Endothelial cell of umbilical vein (primary cell): ENCODE data around the gene CBX2. TPM values are rescaled to one million over a fixed set of nuclear protein-coding genes. Genes with fewer than 3 reads are reported as not detected.

Experiments used
- BruUV-seq: library from RNA; stranded (reverse); fragments of 400-500 nt; replicated peaks from 2 replicates; lab custom pipeline; 2021; lab: Mats Ljungman, UMichigan
- CTCF ChIA-PET: fragments of 300-600, 350-600 bp; sonication (Branson Sonifier 250); formaldehyde crosslinking; loops from one replicate; lab custom pipeline; 2021; ENCODE audit warnings: antibody characterized with exemption, inconsistent platforms; lab: Charles Lee
- POLR2A ChIA-PET: fragments of 300-600, 350-600 bp; sonication (Branson Sonifier 250); formaldehyde crosslinking; loops from one replicate; lab custom pipeline; 2021; ENCODE audit warnings: antibody characterized with exemption, inconsistent platforms; lab: Charles Lee
- DNase-seq: peaks from one replicate; pipeline ENCODE4 v3.0.0-alpha.2; 2011; ENCODE audit warnings: low read depth, low spot score
- FAIRE-seq: peaks from 2 replicates; lab custom pipeline; 2011; peaks lifted over from hg19 to GRCh38; lab: Jason Lieb, UNC
- H2AFZ ChIP-seq: 2 replicates; pipeline ENCODE4 v1.6.0; 2012; ENCODE audit warnings: low read depth, low read length, control low read depth, inconsistent platforms
- H3K27ac ChIP-seq: 2 replicates; pipeline ENCODE4 v1.5.1; 2011; ENCODE audit warnings: low read depth, mild to moderate bottlenecking, control low read depth, low read length, moderate library complexity; ENCODE audit not compliant: insufficient read depth
- H3K27me3 ChIP-seq, 2 experiments: 2 replicates each; pipeline versions ENCODE4 v1.6.0 to v1.6.1; 2011; ENCODE audit warnings: low read length in 2 of 2, mixed read lengths in 1 of 2; ENCODE audit not compliant: control insufficient read depth in 2 of 2, insufficient read depth in 2 of 2
- H3K36me3 ChIP-seq, 2 experiments: 2 replicates in 1 of 2; 3 replicates in 1 of 2; pipeline ENCODE4 v1.5.1; 2011; ENCODE audit warnings: low read length in 2 of 2, mild to moderate bottlenecking in 1 of 2, moderate library complexity in 1 of 2; ENCODE audit not compliant: control insufficient read depth in 2 of 2, insufficient read depth in 2 of 2; ENCODE audit errors: extremely low read depth in 1 of 2
- H3K4me1 ChIP-seq: 3 replicates; pipeline ENCODE4 v1.5.1; 2011; ENCODE audit warnings: mild to moderate bottlenecking, low read length; ENCODE audit not compliant: control insufficient read depth, insufficient read depth; ENCODE audit errors: extremely low read depth
- H3K4me2 ChIP-seq: 2 replicates; pipeline ENCODE4 v1.6.1; 2011; ENCODE audit warnings: low read length, control low read depth, mixed read lengths; ENCODE audit not compliant: insufficient read depth
- H3K4me3 ChIP-seq, 3 experiments: fragments of 200-600 bp in 1 of 3; sonication (generic), shearing (Covaris generic) in 1 of 3; replicated peaks in 1 of 3; 2 replicates each; pipeline ENCODE4 v1.5.1; 2011 to 2016; ENCODE audit warnings: control low read depth in 3 of 3, low read length in 3 of 3, mild to moderate bottlenecking in 2 of 3, inconsistent platforms in 1 of 3, low read depth in 1 of 3, moderate library complexity in 1 of 3; ENCODE audit not compliant: insufficient read depth in 1 of 3
- H3K79me2 ChIP-seq: 2 replicates; pipeline ENCODE4 v1.6.0; 2012; ENCODE audit warnings: low read length, inconsistent platforms; ENCODE audit not compliant: control insufficient read depth, insufficient read depth
- H3K9ac ChIP-seq: replicated peaks from 2 replicates; pipeline ENCODE3; 2011; ENCODE audit warnings: low read length, control low read depth; ENCODE audit not compliant: insufficient read depth; ENCODE audit errors: extremely low read depth
- H3K9me1 ChIP-seq: replicated peaks from 3 replicates; pipeline ENCODE4 v1.6.0; 2011; ENCODE audit warnings: mild to moderate bottlenecking, low read length; ENCODE audit not compliant: control insufficient read depth, insufficient read depth; ENCODE audit errors: extremely low read depth
- H3K9me3 ChIP-seq: replicated peaks from 2 replicates; pipeline ENCODE4 v1.5.1; 2012; ENCODE audit warnings: low read length, inconsistent platforms; ENCODE audit not compliant: control insufficient read depth, insufficient read depth
- H4K20me1 ChIP-seq: replicated peaks from 2 replicates; pipeline ENCODE3; 2011; ENCODE audit warnings: mild to moderate bottlenecking, low read length; ENCODE audit not compliant: control insufficient read depth, insufficient read depth; ENCODE audit errors: extremely low read depth
- EZH2 ChIP-seq: IDR thresholded peaks from 2 replicates; pipeline ENCODE4 v1.6.1; 2012; ENCODE audit warnings: borderline replicate concordance, low read depth, mild to moderate bottlenecking, moderate library complexity, low read length, inconsistent platforms; ENCODE audit not compliant: severe bottlenecking
- FOS ChIP-seq: IDR thresholded peaks from 2 replicates; pipeline ENCODE4 v1.6.1; 2011; ENCODE audit warnings: mild to moderate bottlenecking, low read length, moderate library complexity, borderline replicate concordance; ENCODE audit not compliant: insufficient read depth
- GATA2 ChIP-seq: IDR thresholded peaks from 2 replicates; pipeline ENCODE4 v1.7.0; 2011; ENCODE audit warnings: low read depth, mild to moderate bottlenecking, moderate library complexity, mixed read lengths, low read length; ENCODE audit not compliant: insufficient read length, insufficient read depth
- JUN ChIP-seq: IDR thresholded peaks from 2 replicates; pipeline ENCODE4 v1.6.1; 2011; ENCODE audit warnings: borderline replicate concordance, low read depth; ENCODE audit not compliant: insufficient read length, insufficient read depth
- MYC ChIP-seq: IDR thresholded peaks from one replicate; pipeline ENCODE4 v1.6.1; 2011; ENCODE audit warnings: mild to moderate bottlenecking, low read depth, low read length
- POLR2A ChIP-seq: IDR thresholded peaks from 2 replicates; pipeline ENCODE4 v1.6.1; 2012; ENCODE audit warnings: low read depth, mild to moderate bottlenecking, control low read depth, low read length
- POLR2AphosphoS5 ChIP-seq: IDR thresholded peaks from 2 replicates; pipeline ENCODE4 v1.6.1; 2012; ENCODE audit warnings: low read depth, mild to moderate bottlenecking, control low read depth, low read length, moderate library complexity; ENCODE audit not compliant: insufficient read depth
- dilution Hi-C: fragments of 300-500 bp; cut with MboI; formaldehyde crosslinking; loops from one replicate; pipeline ENCODE4 v1.15.0; 2019; ENCODE audit warnings: low sequenced_read_pairs; ENCODE audit not compliant: extremely low pct_ligation_motif_present
- intact Hi-C: fragments of 100-400 bp; cut with micrococcal nuclease; formaldehyde crosslinking; loops from one replicate; pipeline ENCODE4 v1.10.0; 2022
- polyA plus RNA-seq, 4 experiments: library from polyadenylated mRNA; depleted of rRNA in 3 of 4; stranded (reverse) in 3 of 4; unstranded in 1 of 4; fragments of >200 nt; gene quantifications; 2 replicates each; pipeline versions ENCODE4 v1.2.1 to v1.2.3, GENCODE V29; 2011 to 2012; ENCODE audit warnings: missing spikeins in 1 of 4
- total RNA-seq: library from RNA; stranded (reverse); gene quantifications from 2 replicates; pipeline ENCODE4 v1.2.3, GENCODE V29; 2021
- TF ChIP-seq, protein P1 (sequence below), 2 donors: IDR thresholded peaks; 1 replicate in 1 of 2; 2 replicates in 1 of 2; pipeline ENCODE4 v1.5.1; 2011; ENCODE audit warnings: low read length in 2 of 2, mild to moderate bottlenecking in 2 of 2, moderate library complexity in 2 of 2, control low read depth in 1 of 2, inconsistent platforms in 1 of 2, low read depth in 1 of 2; ENCODE audit not compliant: insufficient read depth in 1 of 2; ENCODE audit errors: extremely low read depth in 1 of 2
- TF ChIP-seq, protein P2 (sequence below): IDR thresholded peaks from 2 replicates; pipeline ENCODE4 v1.6.1; 2011; ENCODE audit not compliant: insufficient read depth, insufficient read length

Gene CBX2
- total and polyA plus RNA-seq, 2 donors (not counting 3 experiments of a cell fraction or from before 2014, with no cell fraction given): 10.5 to 20.0 TPM

DNA sequence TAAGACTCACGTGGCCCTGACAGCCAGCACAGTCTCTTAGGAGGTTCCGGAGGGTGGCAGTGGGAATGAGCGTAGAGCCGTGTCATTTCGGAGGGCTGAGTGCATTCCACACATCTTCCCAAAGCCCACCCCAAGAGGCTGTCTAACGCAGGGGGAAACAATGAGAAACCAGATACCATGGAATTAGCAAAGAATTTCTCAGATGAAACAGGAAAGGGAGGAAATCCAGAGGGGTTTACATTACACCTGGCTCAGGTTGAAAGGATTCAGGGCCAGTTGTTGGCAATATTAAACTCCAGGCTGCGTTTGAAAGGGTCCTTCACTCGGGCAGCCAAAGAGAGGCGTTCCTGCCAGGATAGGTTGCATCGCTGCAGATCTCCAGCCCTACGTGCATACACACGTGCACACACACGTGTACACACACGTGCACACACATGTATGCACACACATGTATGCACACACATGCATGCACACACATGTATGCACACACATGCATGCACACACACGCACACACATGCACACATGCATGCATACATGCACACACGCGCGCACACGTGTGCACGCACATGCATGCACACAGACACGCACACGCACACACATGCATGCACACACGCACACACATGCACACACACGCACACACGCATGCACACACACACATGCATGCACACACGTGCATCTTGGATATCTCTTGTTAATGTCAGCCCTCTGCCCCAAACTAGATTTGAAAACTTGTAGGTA, 49.1 kb downstream of the CBX2 start:
- Histone ChIP-seq H2AFZ (no peak overlapping the region), H3K27ac (no peak overlapping the region), H3K4me1 (peaks cover 14% of the 10 kb centered on the region), H3K9me1 (no peaks in the 10 kb centered on the region), H3K79me2 (no peaks in the 10 kb centered on the region), H3K27me3 (peaks cover 0 to 2% of the 10 kb centered on the region in 2 experiments), H3K9ac (no peak overlapping the region), H3K4me3 (no peak overlapping the region), H3K36me3 (no peaks in the 10 kb centered on the region), H4K20me1 (no peaks in the 10 kb centered on the region), H3K4me2 (no peak overlapping the region), H3K9me3 (no peaks in the 10 kb centered on the region)
- dilution Hi-C loops: no loop called here
- no peak for TF ChIP-seq FOS
- TF ChIP-seq, protein P1, sequence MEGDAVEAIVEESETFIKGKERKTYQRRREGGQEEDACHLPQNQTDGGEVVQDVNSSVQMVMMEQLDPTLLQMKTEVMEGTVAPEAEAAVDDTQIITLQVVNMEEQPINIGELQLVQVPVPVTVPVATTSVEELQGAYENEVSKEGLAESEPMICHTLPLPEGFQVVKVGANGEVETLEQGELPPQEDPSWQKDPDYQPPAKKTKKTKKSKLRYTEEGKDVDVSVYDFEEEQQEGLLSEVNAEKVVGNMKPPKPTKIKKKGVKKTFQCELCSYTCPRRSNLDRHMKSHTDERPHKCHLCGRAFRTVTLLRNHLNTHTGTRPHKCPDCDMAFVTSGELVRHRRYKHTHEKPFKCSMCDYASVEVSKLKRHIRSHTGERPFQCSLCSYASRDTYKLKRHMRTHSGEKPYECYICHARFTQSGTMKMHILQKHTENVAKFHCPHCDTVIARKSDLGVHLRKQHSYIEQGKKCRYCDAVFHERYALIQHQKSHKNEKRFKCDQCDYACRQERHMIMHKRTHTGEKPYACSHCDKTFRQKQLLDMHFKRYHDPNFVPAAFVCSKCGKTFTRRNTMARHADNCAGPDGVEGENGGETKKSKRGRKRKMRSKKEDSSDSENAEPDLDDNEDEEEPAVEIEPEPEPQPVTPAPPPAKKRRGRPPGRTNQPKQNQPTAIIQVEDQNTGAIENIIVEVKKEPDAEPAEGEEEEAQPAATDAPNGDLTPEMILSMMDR (IDR thresholded peaks at IDR 0.05; ENCODE audit: extremely low read depth in 1 of 2, insufficient read depth in 1 of 2, low read depth in 1 of 2, low read length in 2 of 2): no peak
- TF ChIP-seq JUN: no peak
- no peak for TF ChIP-seq POLR2A
- no peak for TF ChIP-seq POLR2AphosphoS5
- TF ChIP-seq, protein P2, sequence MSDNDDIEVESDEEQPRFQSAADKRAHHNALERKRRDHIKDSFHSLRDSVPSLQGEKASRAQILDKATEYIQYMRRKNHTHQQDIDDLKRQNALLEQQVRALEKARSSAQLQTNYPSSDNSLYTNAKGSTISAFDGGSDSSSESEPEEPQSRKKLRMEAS: no peak
- TF ChIP-seq MYC: no peak
- no peak for TF ChIP-seq GATA2
- no peak for TF ChIP-seq EZH2
- FAIRE-seq (no peak), DNase-seq (no peak)
- intact Hi-C loops: no loop called here
- BruUV-seq: no TSS peak
- ChIA-PET CTCF (no interaction called here), POLR2A (no interaction called here)
